ENCODE data around the gene SF3B2. TPM values are rescaled to one million over a fixed set of nuclear protein-coding genes. Genes with fewer than 3 reads are reported as not detected.
A peak's percentile ranks its signal among the peaks of the same experiment; 100 is the strongest.

The SF3B2 gene
- total and polyA plus RNA-seq, 5 experiments from 2014 or later, result 70.3 to 197 (median 115) TPM

- POLR2A ChIA-PET, result no interaction called here
- Mint-ChIP-seq H3K27ac (no peak overlapping the region), H3K36me3 (no peaks in the 10 kb centered on the region), H3K9me3 (no peaks in the 10 kb centered on the region), H3K4me1 (peaks cover 7 to 16% (median 11%) of the 10 kb centered on the region in 4 donors), H3K27me3 (peaks cover 0 to 3% (median 0%) of the 10 kb centered on the region in 5 donors), H3K4me3 (no peak overlapping the region)
- ATAC-seq (no peak), DNase-seq (peak in 1 of 10 donors; percentile 38)
These were observed 8.9 kb upstream of the SF3B2 start for GRCh38 chr11:66042996-66043906.

GRCh38 chr11:66044757-66045156 is 7.4 kb upstream of the SF3B2 start:
- POLR2A ChIA-PET, result interaction anchor here (2.0 kb wide), 1 partner anchor 19 kb away, joined by 4 read pairs; no protein-coding TSS in a partner anchor
- Mint-ChIP-seq H3K36me3 (no peaks in the 10 kb centered on the region), H3K4me1 (peaks cover 10 to 21% (median 17%) of the 10 kb centered on the region in 4 donors), H3K27ac (peak overlapping the region in 5 of 10 donors; percentile 24 to 72 (median 28)), H3K4me3 (peak overlapping the region in 2 of 10 donors; percentile 22 to 60), H3K27me3 (peaks cover 0 to 5% (median 0%) of the 10 kb centered on the region in 5 donors), H3K9me3 (no peaks in the 10 kb centered on the region)
- DNase-seq, result no peak
- peak; percentile 3 to 13 for ATAC-seq

- Mint-ChIP-seq H3K4me1 (peaks cover 10 to 22% (median 19%) of the 10 kb centered on the region in 4 donors), H3K9me3 (no peaks in the 10 kb centered on the region), H3K36me3 (no peaks in the 10 kb centered on the region), H3K27ac (peak overlapping the region in 3 of 10 donors; percentile 24 to 63 (median 25)), H3K27me3 (peaks cover 0 to 5% (median 0%) of the 10 kb centered on the region in 5 donors), H3K4me3 (peak overlapping the region in 2 of 10 donors; percentile 22 to 60)
- ATAC-seq (peak; percentile 98), DNase-seq (peak; percentile 76 to 90 (median 84))
- POLR2A ChIA-PET, result interaction anchor here (0.5 to 2.0 kb wide), 4 partner anchors 19 to 115 kb away, joined by 3 to 5 read pairs (median 4); no protein-coding TSS in a partner anchor
These were observed 7.0 kb upstream of the SF3B2 start for GRCh38 chr11:66045177-66045639.

GRCh38 chr11:66046901-66047300 is 5.3 kb upstream of the SF3B2 start:
- peak overlapping the region in 1 of 10 donors; percentile 79 for H3K27ac Mint-ChIP-seq
- H3K9me3 Mint-ChIP-seq, result no peaks in the 10 kb centered on the region
- peaks cover 12 to 32% (median 28%) of the 10 kb centered on the region in 4 donors for H3K4me1 Mint-ChIP-seq

GRCh38 chr11:66047541-66048365 is 4.4 kb upstream of the SF3B2 start:
- H3K9me3 Mint-ChIP-seq, result no peaks in the 10 kb centered on the region
- no peak for ATAC-seq
- peak overlapping the region in 2 of 10 donors; percentile 59 to 65 for H3K27ac Mint-ChIP-seq
- peak overlapping the region in 3 of 10 donors; percentile 9 to 45 (median 45) for H3K4me3 Mint-ChIP-seq
- peaks cover 17 to 40% (median 35%) of the 10 kb centered on the region in 4 donors for H3K4me1 Mint-ChIP-seq
- H3K27me3 Mint-ChIP-seq, result peaks cover 0 to 5% (median 0%) of the 10 kb centered on the region in 5 donors
- peaks cover 0 to 5% (median 3%) of the 10 kb centered on the region in 3 donors for H3K36me3 Mint-ChIP-seq
- POLR2A ChIA-PET, result interaction anchor here (0.6 kb wide), 1 partner anchor 1280 kb away, joined by 5 read pairs; no protein-coding TSS in a partner anchor
- DNase-seq, result no peak

More at GRCh38 chr11:66046901-66047300, 5.3 kb upstream of the SF3B2 start:
- Mint-ChIP-seq H3K36me3 (no peaks in the 10 kb centered on the region), H3K27me3 (peaks cover 0 to 5% (median 0%) of the 10 kb centered on the region in 5 donors), H3K4me3 (no peak overlapping the region)
- POLR2A ChIA-PET, result no interaction called here
- ATAC-seq, result no peak
- peak in 1 of 10 donors; percentile 40 for DNase-seq

- H3K36me3 Mint-ChIP-seq, result peaks cover 0 to 11% (median 3%) of the 10 kb centered on the region in 3 donors
- peaks cover 0 to 5% (median 0%) of the 10 kb centered on the region in 5 donors for H3K27me3 Mint-ChIP-seq
- no peaks in the 10 kb centered on the region for H3K9me3 Mint-ChIP-seq
- POLR2A ChIA-PET, result no interaction called here
- peak within 1 kb of the TSS; percentile 19 to 72 (median 45) for H3K4me3 Mint-ChIP-seq
- H3K27ac Mint-ChIP-seq, result peak within 1 kb of the TSS in 4 of 10 donors; percentile 53 to 65 (median 62)
- no peak for ATAC-seq
- DNase-seq, result peak in 1 of 10 donors; percentile 10
- peaks cover 22 to 46% (median 42%) of the 10 kb centered on the region in 4 donors for H3K4me1 Mint-ChIP-seq
These were observed 3.4 kb upstream of the SF3B2 start, which contains the start of gene GAL3ST3 for GRCh38 chr11:66048547-66049323. Gene GAL3ST3 (minus strand): TSS chr11:66049161. CDS start chr11:66045415, 3,746 bp downstream.

- H3K27ac Mint-ChIP-seq, result peak overlapping the region in 9 of 10 donors; percentile 51 to 98 (median 94)
- H3K4me3 Mint-ChIP-seq, result peak overlapping the region; percentile 93 to 100 (median 99)
- H3K9me3 Mint-ChIP-seq, result no peaks in the 10 kb centered on the region
- H3K36me3 Mint-ChIP-seq, result peaks cover under 1 to 26% (median 3%) of the 10 kb centered on the region in 3 donors
- POLR2A ChIA-PET, result interaction anchor here (1.4 to 2.5 kb wide), 3 partner anchors 10 to 217 kb away, joined by 4 to 11 read pairs (median 8); no protein-coding TSS in a partner anchor
- H3K27me3 Mint-ChIP-seq, result peaks cover 0 to 5% (median 0%) of the 10 kb centered on the region in 5 donors
- no peak for DNase-seq
- no peak for ATAC-seq
- peaks cover 21 to 44% (median 38%) of the 10 kb centered on the region in 4 donors for H3K4me1 Mint-ChIP-seq
These were observed 1.5 kb upstream of the SF3B2 start for GRCh38 chr11:66050581-66051231.

GRCh38 chr11:66051371-66051765 is 796 bp upstream of the SF3B2 start:
- POLR2A ChIA-PET, result interaction anchor here (1.4 to 2.9 kb wide), 5 partner anchors 10 to 216 kb away, joined by 4 to 26 read pairs (median 9); partner anchors contain the start of genes BANF1, EIF1AD and PACS1
- peaks cover 0 to 5% (median 0%) of the 10 kb centered on the region in 5 donors for H3K27me3 Mint-ChIP-seq
- DNase-seq (no peak), ATAC-seq (no peak)
- H3K9me3 Mint-ChIP-seq, result no peaks in the 10 kb centered on the region
- peaks cover 3 to 32% (median 3%) of the 10 kb centered on the region in 3 donors for H3K36me3 Mint-ChIP-seq
- peak overlapping the region; percentile 93 to 100 (median 99) for H3K4me3 Mint-ChIP-seq
- peaks cover 19 to 44% (median 37%) of the 10 kb centered on the region in 4 donors for H3K4me1 Mint-ChIP-seq
- peak overlapping the region; percentile 51 to 98 (median 94) for H3K27ac Mint-ChIP-seq

GRCh38 chr11:66052664-66052982 is 459 bp downstream of the SF3B2 start:
- Mint-ChIP-seq H3K36me3 (peaks cover 3 to 45% (median 6%) of the 10 kb centered on the region in 3 donors), H3K4me1 (peaks cover 19 to 44% (median 37%) of the 10 kb centered on the region in 4 donors), H3K27me3 (peaks cover 0 to 5% (median 0%) of the 10 kb centered on the region in 5 donors), H3K9me3 (no peaks in the 10 kb centered on the region), H3K27ac (peak overlapping the region; percentile 95 to 99 (median 98)), H3K4me3 (peak overlapping the region; percentile 98 to 100 (median 99))
- POLR2A ChIA-PET, result interaction anchor here (0.7 to 2.9 kb wide), 17 partner anchors 8 to 476 kb away, joined by 3 to 26 read pairs (median 4); partner anchors contain the start of genes BANF1, CST6, EHBP1L1 and EIF1AD
- DNase-seq, result no peak
- peak in 1 of 2 donors; percentile 0 for ATAC-seq

GRCh38 chr11:66055021-66055420 is 2.9 kb downstream of the SF3B2 start:
- peaks cover 21 to 44% (median 33%) of the 10 kb centered on the region in 4 donors for H3K4me1 Mint-ChIP-seq
- POLR2A ChIA-PET, result interaction anchor here (0.6 kb wide), 1 partner anchor 486 kb away, joined by 4 read pairs; no protein-coding TSS in a partner anchor
- no peaks in the 10 kb centered on the region for H3K27me3 Mint-ChIP-seq
- H3K27ac Mint-ChIP-seq, result peak overlapping the region in 5 of 10 donors; percentile 8 to 62 (median 37)
- no peak for DNase-seq
- H3K36me3 Mint-ChIP-seq, result peaks cover 4 to 68% (median 16%) of the 10 kb centered on the region in 3 donors
- no peaks in the 10 kb centered on the region for H3K9me3 Mint-ChIP-seq
- peak overlapping the region in 3 of 10 donors; percentile 7 to 48 (median 10) for H3K4me3 Mint-ChIP-seq
- ATAC-seq, result no peak
